Adrenal gland (tissue), 5 donors: Measurements from ENCODE around the gene NOSIP.

Experiments used
- CTCF ChIP-seq, 6 experiments: fragments of 450-650 bp in 4 of 6; fragments of 200-600 bp in 2 of 6; sonication (generic) in 1 of 6; IDR thresholded peaks; 1 replicate in 5 of 6; 2 replicates in 1 of 6; pipeline versions ENCODE4 v1.5.1 to v1.8.0; 2016 to 2021; ENCODE audit warnings: antibody characterized with exemption in 6 of 6, mild to moderate bottlenecking in 2 of 6, moderate library complexity in 1 of 6
- POLR2A ChIP-seq, 2 donors: fragments of 450-650 bp; IDR thresholded peaks; one replicate each; pipeline ENCODE4 v1.6.1; 2017; ENCODE audit warnings: antibody characterized with exemption in 2 of 2, mild to moderate bottlenecking in 2 of 2, moderate library complexity in 1 of 2
- donor health status: DM: no; HTN: no; CAD: no.

GRCh38 chr19:49553451-49554271, 26.7 kb downstream of the NOSIP start:
- TF ChIP-seq CTCF (IDR thresholded peaks at IDR 0.05) (no peak), POLR2A (IDR thresholded peaks at IDR 0.05) (no peak)
